Measurements from ENCODE around the gene RPL21.

GRCh38 chr13:27293873-27294515 is 42.6 kb downstream of the RPL21 start:
- TF ChIP-seq CTCF (IDR thresholded peaks at IDR 0.05) = no peak
- no peak for TF ChIP-seq POLR2AphosphoS5 (IDR thresholded peaks at IDR 0.05)
- no peak for TF ChIP-seq POLR2A (IDR thresholded peaks at IDR 0.05)

Data from transverse colon (tissue), 4 donors.